Nephron progenitor cell (in vitro differentiated cells): ENCODE measurements around the gene KCNMA1.

Experiments used
- DNase-seq: peaks from one replicate; pipeline ENCODE4 v3.0.0; 2021
- H3K27ac Mint-ChIP-seq: 2 replicates; pipeline ENCODE4 v1.8.0; 2021; ENCODE audit warnings: mild to moderate bottlenecking, moderate library complexity, mixed read lengths
- H3K27me3 Mint-ChIP-seq: 2 replicates; pipeline ENCODE4 v1.8.0; 2021; ENCODE audit warnings: mild to moderate bottlenecking, low read depth, mixed read lengths; ENCODE audit not compliant: poor library complexity
- H3K36me3 Mint-ChIP-seq: 2 replicates; pipeline ENCODE4 v1.8.0; 2021; ENCODE audit warnings: low read depth, mixed read lengths
- H3K4me1 Mint-ChIP-seq: 2 replicates; pipeline ENCODE4 v1.8.0; 2021; ENCODE audit warnings: mixed read lengths
- H3K4me3 Mint-ChIP-seq: 2 replicates; pipeline ENCODE4 v1.8.0; 2021; ENCODE audit warnings: mild to moderate bottlenecking, moderate library complexity, mixed read lengths
- H3K9me3 Mint-ChIP-seq: 2 replicates; pipeline ENCODE4 v1.8.0; 2021; ENCODE audit warnings: mild to moderate bottlenecking, moderate library complexity, mixed read lengths
- CTCF ChIP-seq: fragments of 200-600 bp; sonication (generic); IDR thresholded peaks from 2 replicates; pipeline ENCODE4 v1.5.0; 2021; ENCODE audit warnings: antibody characterized with exemption

The KCNMA1 gene

DNA sequence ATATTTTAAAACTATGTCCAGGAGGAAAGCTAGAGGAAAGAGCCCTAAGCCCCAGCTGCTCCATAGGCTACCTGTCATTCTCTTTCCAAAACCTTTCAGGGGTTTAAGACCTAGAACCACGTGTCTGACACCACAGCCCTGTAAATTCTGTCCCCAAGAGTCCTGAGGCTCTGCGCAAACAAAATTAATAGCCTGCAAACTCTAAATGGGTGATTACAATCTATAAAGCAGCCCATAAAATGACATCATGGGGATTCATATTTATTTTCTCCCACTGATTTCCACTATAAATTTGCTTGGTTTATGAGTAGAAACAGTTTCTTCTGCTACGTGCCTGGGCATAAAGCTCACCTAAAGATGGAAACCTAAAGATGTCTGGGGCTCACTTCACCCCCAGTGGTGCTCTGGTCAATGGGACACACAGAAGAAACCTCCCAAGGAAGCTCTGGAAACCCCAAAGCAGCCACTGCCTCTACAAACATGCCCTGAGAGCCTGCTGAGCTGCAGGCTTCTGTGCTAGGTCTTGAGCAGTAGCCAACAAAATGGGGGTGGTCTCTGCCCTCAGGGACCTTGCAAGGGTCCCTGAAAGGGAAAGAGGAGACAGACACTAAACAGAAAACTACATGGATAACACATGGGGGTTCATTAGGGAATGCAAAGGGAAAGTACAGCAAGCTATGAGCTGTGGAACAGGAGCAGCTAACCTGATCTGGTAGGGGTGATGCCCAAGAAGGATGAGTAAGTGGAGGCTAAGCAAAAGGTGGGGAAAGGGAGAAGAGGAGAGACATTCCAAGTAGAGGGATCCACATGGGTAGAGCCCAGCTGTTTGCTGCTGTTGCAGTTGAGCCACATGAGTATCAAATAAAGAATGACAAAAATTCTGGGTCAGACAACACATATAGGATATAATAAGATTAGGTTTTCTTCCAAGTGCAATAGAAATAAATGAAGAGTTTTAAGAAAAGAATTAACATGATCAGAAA lies 331.7 kb downstream of the KCNMA1 start:
- Mint-ChIP-seq H3K27me3 (peaks cover 9% of the 10 kb centered on the region), H3K4me3 (no peak overlapping the region), H3K27ac (no peak overlapping the region), H3K9me3 (no peaks in the 10 kb centered on the region), H3K36me3 (no peaks in the 10 kb centered on the region), H3K4me1 (peaks cover 5% of the 10 kb centered on the region)
- DNase-seq, result no peak
- no peak for TF ChIP-seq CTCF

GRCh38 chr10:77304192-77304591 lies 333.4 kb downstream of the KCNMA1 start:
- DNase-seq, result no peak
- no peak for TF ChIP-seq CTCF
- Mint-ChIP-seq H3K4me3 (no peak overlapping the region), H3K4me1 (peaks cover 5% of the 10 kb centered on the region), H3K9me3 (no peaks in the 10 kb centered on the region), H3K27ac (no peak overlapping the region), H3K27me3 (peaks cover 10% of the 10 kb centered on the region), H3K36me3 (no peaks in the 10 kb centered on the region)

DNA sequence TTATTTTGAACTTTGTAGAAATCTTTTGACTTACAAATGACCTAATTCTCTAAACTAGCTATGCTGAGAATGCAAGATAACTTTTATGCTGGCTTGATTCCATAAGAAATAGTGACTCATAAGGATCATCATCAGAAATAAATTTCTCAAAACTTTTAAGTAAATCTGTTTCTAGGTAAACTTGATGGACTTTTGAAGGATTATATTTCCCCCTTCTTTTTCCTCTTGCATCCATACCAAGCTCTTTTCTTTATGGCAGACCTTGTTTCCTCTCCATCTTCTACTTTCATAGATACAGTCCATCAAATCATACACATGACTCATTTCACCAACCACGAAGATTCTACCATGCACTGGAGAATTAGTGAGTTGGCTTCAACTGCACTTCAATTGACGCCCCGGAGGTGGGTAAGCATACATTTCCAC lies 336.3 kb downstream of the KCNMA1 start:
- H3K4me3 Mint-ChIP-seq, result no peak overlapping the region
- peaks cover 14% of the 10 kb centered on the region for H3K27me3 Mint-ChIP-seq
- DNase-seq, result no peak
- peaks cover 5% of the 10 kb centered on the region for H3K4me1 Mint-ChIP-seq
- H3K27ac Mint-ChIP-seq, result no peak overlapping the region
- no peaks in the 10 kb centered on the region for H3K36me3 Mint-ChIP-seq
- TF ChIP-seq CTCF, result no peak
- no peaks in the 10 kb centered on the region for H3K9me3 Mint-ChIP-seq

DNA sequence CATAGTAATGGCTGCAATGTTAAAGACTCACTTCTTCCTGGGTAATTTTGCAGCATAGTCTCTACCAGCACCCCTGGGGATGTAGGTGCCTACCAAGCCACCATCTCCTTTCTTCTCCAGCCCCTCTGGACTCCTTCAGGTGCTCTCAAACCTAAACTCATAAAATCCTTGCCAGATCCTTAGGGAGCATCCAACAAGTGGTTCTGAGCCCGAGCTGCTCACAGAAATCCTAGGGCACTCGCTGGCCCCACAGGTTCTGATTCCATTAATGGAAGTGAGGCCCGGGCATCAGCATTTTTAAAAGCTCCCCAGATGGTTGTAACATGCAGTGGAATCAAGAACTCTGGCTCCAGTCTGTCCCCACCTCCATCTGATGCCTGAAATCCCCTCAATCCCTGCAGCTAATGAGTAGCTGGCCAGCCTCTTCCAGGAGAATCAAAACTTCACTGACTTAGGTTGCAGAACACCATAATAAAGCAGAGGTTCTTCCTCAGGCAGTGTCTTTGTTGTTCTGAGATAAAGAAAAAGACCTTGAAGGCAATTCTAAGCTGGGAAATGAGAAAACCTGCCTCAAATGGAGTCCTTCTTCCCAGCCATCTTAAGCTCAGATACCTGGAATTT lies 336.8 kb downstream of the KCNMA1 start:
- no peak for DNase-seq
- Mint-ChIP-seq H3K27me3 (peaks cover 12% of the 10 kb centered on the region), H3K27ac (no peak overlapping the region), H3K4me1 (peaks cover 5% of the 10 kb centered on the region), H3K36me3 (no peaks in the 10 kb centered on the region), H3K9me3 (no peaks in the 10 kb centered on the region), H3K4me3 (no peak overlapping the region)
- TF ChIP-seq CTCF, result no peak

DNA sequence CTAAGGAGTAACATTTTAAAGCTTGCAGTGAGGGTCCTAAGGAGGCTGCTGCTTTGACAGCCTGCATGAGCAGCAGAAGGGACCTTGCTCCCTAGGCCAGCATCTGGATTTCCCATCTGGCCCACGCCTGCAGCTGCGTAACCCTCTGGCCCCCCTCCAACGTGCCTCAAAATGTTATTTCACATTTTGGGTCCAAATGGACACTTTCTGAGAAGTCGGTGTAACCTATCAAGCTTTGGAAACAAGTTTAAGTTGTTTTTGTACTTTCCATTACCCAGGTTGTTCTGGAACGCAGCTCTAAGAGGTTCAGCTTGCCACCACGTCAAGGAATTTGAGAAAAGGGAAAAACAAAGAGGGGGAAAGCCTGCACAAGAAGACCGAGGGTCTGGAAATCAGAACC lies 338.3 kb downstream of the KCNMA1 start:
- DNase-seq, result no peak
- Mint-ChIP-seq H3K9me3 (no peaks in the 10 kb centered on the region), H3K4me1 (peaks cover 5% of the 10 kb centered on the region), H3K27ac (no peak overlapping the region), H3K4me3 (no peak overlapping the region), H3K36me3 (no peaks in the 10 kb centered on the region), H3K27me3 (peaks cover 9% of the 10 kb centered on the region)
- no peak for TF ChIP-seq CTCF
